HUES64 (cell line): ENCODE results near the gene RSPH6A.
A peak's percentile ranks its signal among the peaks of the same experiment; 100 is the strongest.

Experiments used
- H3K27ac ChIP-seq: 2 replicates; pipeline ENCODE4 v1.7.0; 2013; ENCODE audit warnings: low read depth, low read length, inconsistent platforms
- H3K27me3 ChIP-seq: 2 replicates; pipeline ENCODE4 v1.6.1; 2013; ENCODE audit warnings: mild to moderate bottlenecking, low read length; ENCODE audit not compliant: insufficient read depth
- H3K36me3 ChIP-seq: 2 replicates; pipeline ENCODE4 v1.6.1; 2013; ENCODE audit warnings: mild to moderate bottlenecking, low read length; ENCODE audit not compliant: insufficient read depth
- H3K4me1 ChIP-seq: 2 replicates; pipeline ENCODE4 v1.6.1; 2013; ENCODE audit warnings: mild to moderate bottlenecking, low read length, moderate library complexity; ENCODE audit not compliant: insufficient read depth
- H3K4me3 ChIP-seq: 2 replicates; pipeline ENCODE4 v1.5.1; 2013; ENCODE audit warnings: mild to moderate bottlenecking, low read length, moderate library complexity
- H3K9ac ChIP-seq: 2 replicates; pipeline ENCODE4 v1.6.1; 2013; ENCODE audit warnings: mild to moderate bottlenecking, low read depth, low read length
- H3K9me3 ChIP-seq: 2 replicates; pipeline ENCODE4 v1.6.1; 2013; ENCODE audit warnings: low read depth, low read length; ENCODE audit not compliant: insufficient read depth
- WGBS: fragments of 150-250, 120-280 bp; methylation state at CpG from one replicate; pipeline ENCODE4 v1.1.7; 2013; ENCODE audit warnings: missing lambda C conversion rate; 5-methylcytosine and 5-hydroxymethylcytosine counted together

The RSPH6A gene

DNA sequence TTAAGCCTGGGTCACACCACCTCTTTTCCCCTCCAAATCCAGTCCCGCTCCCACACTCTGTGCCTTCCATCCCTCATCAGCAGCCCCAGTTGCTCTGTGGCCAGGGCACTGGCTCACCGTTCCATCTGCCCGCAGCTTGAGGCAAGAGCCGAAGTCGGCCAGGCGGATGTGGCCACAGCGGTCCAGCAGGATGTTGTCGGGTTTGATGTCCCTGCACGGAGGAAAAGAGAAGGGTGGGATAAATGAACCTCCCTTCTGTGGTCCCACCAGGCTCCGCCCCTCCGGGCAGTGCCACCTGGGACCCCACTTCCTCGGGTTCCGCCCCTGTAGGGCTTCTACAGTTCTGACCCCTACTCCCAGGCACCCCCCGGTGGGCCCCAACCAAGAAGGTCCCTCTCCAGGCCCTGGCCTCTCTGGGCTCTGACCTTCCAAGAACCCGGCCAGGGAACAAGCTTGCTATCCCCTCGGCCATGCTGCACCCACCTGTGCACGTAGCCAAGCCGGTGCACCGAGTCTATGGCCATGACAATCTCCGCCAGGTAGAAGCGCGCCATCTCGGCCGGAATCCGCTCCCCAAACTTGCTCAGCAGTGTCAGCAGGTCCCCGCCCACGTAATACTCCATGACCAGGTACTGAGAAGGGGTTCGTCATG lies 37.0 kb downstream of the RSPH6A start:
- Histone ChIP-seq H3K9me3 (no peaks in the 10 kb centered on the region), H3K4me1 (peaks cover 13% of the 10 kb centered on the region; the same call in 1 of the 2 replicates), H3K36me3 (peaks cover 20% of the 10 kb centered on the region), H3K9ac (no peak overlapping the region), H3K27me3 (peaks cover 5% of the 10 kb centered on the region; the same call in 1 of the 2 replicates), H3K27ac (no peak overlapping the region), H3K4me3 (no peak overlapping the region)
- WGBS = 93% methylated on average over 28 of the region's 28 CpGs

DNA sequence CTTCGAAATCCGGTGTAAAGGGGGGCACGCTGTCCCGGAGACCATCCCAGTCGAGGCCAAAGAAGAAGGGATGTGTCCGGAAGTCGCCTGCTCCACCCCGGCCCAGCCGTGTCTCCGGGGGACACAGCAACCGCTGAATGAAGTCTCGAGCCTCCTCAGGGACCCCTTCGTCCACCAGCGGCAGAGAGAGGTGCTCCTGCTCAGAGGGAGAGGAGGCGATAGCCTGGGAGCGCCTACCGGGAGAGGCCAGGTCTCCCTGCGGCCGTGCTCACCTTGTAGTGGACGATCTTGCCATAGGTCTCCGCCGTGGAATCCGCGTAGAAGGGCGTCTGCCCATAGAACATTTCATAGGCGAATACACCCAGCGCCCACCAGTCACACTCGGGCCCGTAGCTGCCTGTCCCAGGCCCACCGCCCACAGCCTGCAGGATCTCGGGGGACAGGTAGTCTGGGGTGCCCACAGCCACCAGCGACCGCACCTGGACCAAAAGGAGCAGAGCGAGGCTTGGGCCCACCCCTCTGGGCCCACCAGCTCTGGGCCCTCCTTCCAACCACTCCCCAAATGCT lies 37.6 kb downstream of the RSPH6A start:
- no peak overlapping the region for H3K4me3 ChIP-seq
- H3K27me3 ChIP-seq = peaks cover 5% of the 10 kb centered on the region; the same call in 1 of the 2 replicates
- no peak overlapping the region for H3K9ac ChIP-seq
- H3K9me3 ChIP-seq = no peaks in the 10 kb centered on the region
- peaks cover 20% of the 10 kb centered on the region for H3K36me3 ChIP-seq
- peaks cover 13% of the 10 kb centered on the region; the same call in 1 of the 2 replicates for H3K4me1 ChIP-seq
- H3K27ac ChIP-seq = no peak overlapping the region
- WGBS = 96% methylated on average over 34 of the region's 34 CpGs

DNA sequence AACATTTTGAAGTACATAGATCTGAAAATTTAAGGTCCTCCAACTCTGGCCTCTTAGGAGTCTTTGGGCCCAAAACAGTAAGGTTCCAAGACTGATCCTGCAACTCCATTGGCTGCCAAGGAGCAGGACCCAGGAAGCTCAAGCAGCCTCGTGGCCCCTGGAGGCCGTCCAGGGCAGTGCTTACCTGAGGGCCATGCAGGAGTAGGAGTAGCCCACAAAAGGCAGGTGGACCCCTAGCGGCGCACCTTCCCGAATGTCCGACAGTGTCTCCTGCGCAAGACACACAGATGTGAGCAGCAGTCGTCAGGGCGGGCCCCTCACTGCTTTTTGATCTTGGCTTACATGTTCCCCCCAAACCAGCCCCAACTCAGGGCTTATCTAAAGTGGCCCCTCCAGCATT lies 40.3 kb downstream of the RSPH6A start:
- Histone ChIP-seq H3K4me1 (peaks cover 4% of the 10 kb centered on the region; the same call in 1 of the 2 replicates), H3K27ac (no peak overlapping the region), H3K9me3 (no peaks in the 10 kb centered on the region), H3K9ac (no peak overlapping the region), H3K36me3 (peaks cover 20% of the 10 kb centered on the region), H3K4me3 (no peak overlapping the region), H3K27me3 (0 out of 2 replicates have a peak, but pooled peaks cover under 1% of the 10 kb centered on the region)
- 76% methylated on average over 9 of the region's 9 CpGs for WGBS

DNA sequence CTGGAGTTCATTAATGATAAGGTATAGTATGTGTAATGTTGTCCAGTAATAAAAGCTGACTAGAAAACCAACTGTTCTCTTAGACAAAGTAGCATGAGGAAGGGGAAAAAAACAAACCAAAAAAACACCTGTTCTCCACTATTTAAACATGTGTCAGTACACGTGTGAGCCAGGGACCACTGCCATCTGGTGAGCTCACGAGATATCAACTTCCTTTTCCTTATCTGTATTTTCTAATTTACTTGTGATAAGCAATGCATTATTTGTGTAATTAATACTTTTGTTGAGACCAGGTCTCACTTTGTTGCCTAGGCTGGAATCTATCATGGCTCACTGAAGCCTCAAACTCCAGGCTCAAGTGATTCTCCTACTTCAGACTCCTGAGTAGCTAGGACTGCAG lies 41.7 kb downstream of the RSPH6A start:
- Histone ChIP-seq H3K27me3 (no peaks in the 10 kb centered on the region), H3K27ac (no peak overlapping the region), H3K4me1 (no peaks in the 10 kb centered on the region), H3K4me3 (no peak overlapping the region), H3K36me3 (peaks cover 20% of the 10 kb centered on the region), H3K9ac (no peak overlapping the region), H3K9me3 (no peaks in the 10 kb centered on the region)
- 80% methylated on average over 1 of the region's 2 CpGs for WGBS

DNA sequence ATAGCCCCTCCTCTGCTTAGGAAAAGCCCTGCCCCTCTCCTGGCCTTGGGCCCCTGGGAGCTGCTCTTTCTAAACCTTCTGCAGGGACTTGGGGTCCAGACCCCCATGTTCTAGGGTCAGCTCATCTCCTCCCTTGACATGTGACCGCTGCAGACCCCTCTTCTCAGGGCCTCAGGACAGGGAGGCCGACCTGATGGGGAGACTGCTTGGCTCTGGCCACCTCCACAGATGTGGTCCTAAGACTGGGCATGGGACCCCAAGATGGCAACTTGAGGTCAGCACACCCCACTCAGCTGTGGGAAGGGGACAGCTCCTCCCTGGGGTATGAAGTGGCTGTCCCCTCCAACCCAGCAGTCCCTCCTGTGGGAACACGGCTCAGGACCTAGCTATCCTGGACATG lies 42.2 kb downstream of the RSPH6A start:
- WGBS = 94% methylated on average over 3 of the region's 3 CpGs
- Histone ChIP-seq H3K27ac (no peak overlapping the region), H3K4me3 (no peak overlapping the region), H3K36me3 (peaks cover 16% of the 10 kb centered on the region), H3K9me3 (no peaks in the 10 kb centered on the region), H3K4me1 (no peaks in the 10 kb centered on the region), H3K27me3 (no peaks in the 10 kb centered on the region), H3K9ac (no peak overlapping the region)

DNA sequence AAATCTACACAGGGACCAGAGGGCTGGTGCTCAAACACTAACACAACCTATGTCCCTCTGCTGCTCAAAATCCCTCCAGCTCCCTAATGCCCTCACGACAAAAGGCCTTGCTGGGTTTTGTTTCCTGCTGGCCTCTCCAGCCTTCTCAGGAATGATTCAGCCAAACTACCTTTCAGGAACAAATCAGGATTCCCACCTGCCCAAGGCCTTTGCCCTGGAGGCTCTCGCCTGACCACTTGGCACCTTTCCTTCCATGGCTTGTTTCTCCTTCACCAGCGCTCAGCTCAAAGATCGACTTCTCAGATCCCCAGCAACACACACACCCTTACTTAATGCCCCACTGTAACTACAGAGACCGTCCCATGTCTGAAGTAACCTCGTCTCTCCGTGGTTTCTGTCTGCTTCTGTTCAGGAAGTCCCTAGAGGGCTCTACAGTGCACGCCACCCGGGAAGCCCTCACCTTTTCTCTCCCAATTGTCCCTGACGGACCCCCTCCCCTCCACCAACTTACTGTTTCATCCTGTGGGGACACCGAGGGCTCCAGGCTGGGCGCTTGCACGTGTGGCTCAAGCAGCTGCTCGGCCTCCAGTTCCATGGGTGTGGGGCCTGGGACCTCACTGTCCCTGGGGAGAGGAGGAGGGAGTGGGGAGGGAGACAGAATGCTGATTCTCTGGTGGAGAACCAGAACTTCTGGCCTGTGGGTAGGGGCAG lies 42.8 kb downstream of the RSPH6A start:
- Histone ChIP-seq H3K27ac (no peak overlapping the region), H3K27me3 (no peaks in the 10 kb centered on the region), H3K4me1 (no peaks in the 10 kb centered on the region), H3K36me3 (peaks cover 9% of the 10 kb centered on the region), H3K9ac (no peak overlapping the region), H3K9me3 (no peaks in the 10 kb centered on the region), H3K4me3 (no peak overlapping the region)
- WGBS = 78% methylated on average over 14 of the region's 14 CpGs

DNA sequence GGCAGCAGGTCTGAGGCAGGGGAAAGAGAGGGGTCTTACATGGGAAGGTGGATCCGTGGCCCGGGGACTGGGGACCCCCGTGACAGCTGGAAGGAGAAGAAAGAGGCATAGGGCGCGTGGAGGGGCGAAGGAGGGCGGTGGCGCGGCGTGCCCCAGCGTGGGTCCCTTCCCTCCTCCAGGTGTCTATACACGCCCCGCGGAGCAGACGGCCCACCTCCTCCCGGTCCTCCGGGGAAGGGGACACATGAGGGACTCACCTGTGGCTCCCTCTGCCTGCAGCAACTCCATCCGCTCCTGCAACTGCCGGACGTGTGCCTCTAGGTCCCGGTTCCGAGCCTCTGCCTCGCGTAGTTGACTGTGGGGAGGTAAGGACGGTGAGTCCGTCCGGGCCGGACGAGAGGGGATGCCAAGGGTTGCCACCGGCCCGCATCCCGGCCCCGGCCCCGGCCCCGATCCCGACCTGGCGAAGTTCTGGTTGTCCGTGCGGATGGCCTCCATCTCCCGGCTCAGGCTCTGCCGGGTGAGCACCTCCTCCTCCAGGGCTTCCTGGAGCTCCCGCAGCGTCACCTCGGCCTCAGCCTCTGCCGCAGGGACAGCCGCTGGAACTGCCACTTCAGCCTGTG lies 43.7 kb downstream of the RSPH6A start:
- 0 out of 2 replicates have a peak, but pooled peaks cover 8% of the 10 kb centered on the region for H3K4me1 ChIP-seq
- H3K36me3 ChIP-seq = peaks cover under 1% of the 10 kb centered on the region; the same call in 1 of the 2 replicates
- H3K9me3 ChIP-seq = no peaks in the 10 kb centered on the region
- H3K27me3 ChIP-seq = no peaks in the 10 kb centered on the region
- WGBS = 49% methylated on average over 46 of the region's 46 CpGs
- H3K4me3 ChIP-seq = peak overlapping the region; percentile 83
- peak overlapping the region; percentile 60 for H3K9ac ChIP-seq
- H3K27ac ChIP-seq = no peak overlapping the region

DNA sequence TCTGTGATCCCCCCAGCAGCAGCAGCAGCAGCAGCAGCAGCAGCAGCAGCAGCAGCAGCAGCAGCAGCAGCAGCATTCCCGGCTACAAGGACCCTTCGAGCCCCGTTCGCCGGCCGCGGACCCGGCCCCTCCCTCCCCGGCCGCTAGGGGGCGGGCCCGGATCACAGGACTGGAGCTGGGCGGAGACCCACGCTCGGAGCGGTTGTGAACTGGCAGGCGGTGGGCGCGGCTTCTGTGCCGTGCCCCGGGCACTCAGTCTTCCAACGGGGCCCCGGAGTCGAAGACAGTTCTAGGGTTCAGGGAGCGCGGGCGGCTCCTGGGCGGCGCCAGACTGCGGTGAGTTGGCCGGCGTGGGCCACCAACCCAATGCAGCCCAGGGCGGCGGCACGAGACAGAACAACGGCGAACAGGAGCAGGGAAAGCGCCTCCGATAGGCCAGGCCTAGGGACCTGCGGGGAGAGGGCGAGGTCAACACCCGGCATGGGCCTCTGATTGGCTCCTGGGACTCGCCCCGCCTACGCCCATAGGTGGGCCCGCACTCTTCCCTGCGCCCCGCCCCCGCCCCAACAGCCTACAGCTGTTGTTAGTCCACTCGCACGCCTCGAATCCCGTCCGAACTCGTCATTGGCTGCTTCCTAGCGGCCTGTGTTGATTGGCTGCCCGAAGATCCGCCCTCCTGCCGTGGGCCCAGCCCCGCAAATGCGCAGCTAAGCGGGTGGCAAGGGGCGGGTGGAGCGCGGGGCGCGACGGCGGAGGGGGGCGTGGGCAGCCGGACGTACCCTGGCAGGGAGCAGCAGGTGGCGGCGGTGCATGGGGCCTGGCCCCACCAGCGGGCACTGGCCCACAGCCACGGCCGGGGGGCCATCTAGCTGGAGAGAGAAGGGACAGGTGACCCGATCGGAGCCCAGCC lies 44.7 kb downstream of the RSPH6A start:
- H3K27ac ChIP-seq = peak overlapping the region; percentile 98
- H3K4me1 ChIP-seq = 0 out of 2 replicates have a peak, but pooled peaks cover 8% of the 10 kb centered on the region
- H3K9ac ChIP-seq = peak overlapping the region; percentile 88
- no peaks in the 10 kb centered on the region for H3K27me3 ChIP-seq
- H3K9me3 ChIP-seq = no peaks in the 10 kb centered on the region
- H3K4me3 ChIP-seq = peak overlapping the region; percentile 83
- H3K36me3 ChIP-seq = no peaks in the 10 kb centered on the region; the same call in 1 of the 2 replicates
- WGBS = under 1% methylated on average over 79 of the region's 79 CpGs

DNA sequence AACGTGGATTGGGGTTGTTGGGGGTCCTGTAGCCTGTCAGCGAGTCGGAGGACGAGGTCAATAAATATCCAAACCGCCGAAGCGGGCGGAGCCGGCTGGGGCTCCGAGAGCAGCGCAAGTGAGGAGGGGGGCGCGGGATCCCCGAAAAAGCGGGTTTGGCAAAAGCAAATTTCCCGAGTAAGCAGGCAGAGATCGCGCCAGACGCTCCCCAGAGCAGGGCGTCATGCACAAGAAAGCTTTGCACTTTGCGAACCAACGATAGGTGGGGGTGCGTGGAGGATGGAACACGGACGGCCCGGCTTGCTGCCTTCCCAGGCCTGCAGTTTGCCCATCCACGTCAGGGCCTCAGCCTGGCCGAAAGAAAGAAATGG lies 45.3 kb downstream of the RSPH6A start:
- Histone ChIP-seq H3K4me3 (peak overlapping the region; percentile 83), H3K27ac (peak overlapping the region; percentile 98), H3K36me3 (no peaks in the 10 kb centered on the region; the same call in 1 of the 2 replicates), H3K9me3 (no peaks in the 10 kb centered on the region), H3K4me1 (peaks cover 14% of the 10 kb centered on the region), H3K27me3 (no peaks in the 10 kb centered on the region), H3K9ac (peak overlapping the region; percentile 88)
- WGBS = 1% methylated on average over 28 of the region's 28 CpGs

DNA sequence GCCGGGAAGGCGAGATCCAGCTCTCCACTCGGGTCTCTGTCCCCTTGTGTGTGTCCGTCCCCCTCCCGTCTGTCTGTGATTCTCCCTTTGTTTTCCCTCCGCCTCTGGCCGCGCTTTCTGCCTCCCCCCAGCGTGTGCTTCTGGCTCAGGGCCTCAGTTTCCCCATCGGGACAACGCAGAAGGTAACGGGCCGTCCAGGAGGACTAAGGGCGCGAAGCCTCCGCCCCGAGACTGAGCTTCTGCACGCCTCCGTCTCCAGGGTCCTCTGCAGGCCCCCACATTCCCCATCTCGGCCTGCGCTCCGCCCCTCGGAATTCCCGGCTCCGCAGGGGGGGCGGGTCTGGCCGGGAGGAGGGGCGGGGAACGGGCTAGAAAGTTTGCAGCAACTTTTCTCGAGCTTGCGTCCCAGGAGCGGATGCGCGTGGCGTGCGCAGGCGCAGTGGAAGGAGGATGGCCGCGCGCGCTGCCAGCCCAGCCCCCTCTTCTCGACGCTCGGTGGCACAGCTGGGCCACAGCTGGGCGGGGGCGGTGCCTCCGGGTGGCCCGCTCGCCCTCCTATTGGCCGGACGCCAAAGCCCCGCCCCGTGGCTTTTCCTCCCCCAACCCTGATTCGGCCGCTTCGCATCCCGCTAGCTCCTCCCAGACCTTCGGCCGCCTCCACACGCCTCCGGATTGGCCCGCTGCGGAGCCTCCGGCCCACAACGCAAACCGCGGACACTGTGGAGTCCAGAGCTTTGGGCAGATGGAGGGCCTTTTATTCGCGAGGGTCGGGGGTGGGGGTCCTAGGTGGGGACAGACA lies 45.9 kb downstream of the RSPH6A start, which contains the start of gene SIX5:
Gene SIX5 (minus strand): TSS at position 269 of the 799 bp plus-strand sequence. CDS start 408 bp downstream, outside the sequence.
- WGBS = under 1% methylated on average over 70 of the region's 70 CpGs
- Histone ChIP-seq H3K9me3 (no peaks in the 10 kb centered on the region), H3K36me3 (no peaks in the 10 kb centered on the region; the same call in 1 of the 2 replicates), H3K9ac (peak within 1 kb of the TSS; percentile 95), H3K4me3 (peak within 1 kb of the TSS; percentile 85), H3K27me3 (no peaks in the 10 kb centered on the region), H3K4me1 (peaks cover 20% of the 10 kb centered on the region), H3K27ac (peak within 1 kb of the TSS; percentile 98)
